Hematopoietic multipotent progenitor cell treated with erythropoietin and hydrocortisone succinate and interleukin-3 and kit ligand, for 6 days (in vitro differentiated cells): ENCODE data around the gene FBXO21.
"Not testable (repeated sequence)": the region's sequence is repeated elsewhere in the genome, so short reads cannot be mapped to it uniquely, and the experiment has no call there.

ENCODE experiments used
- DNase-seq: peaks from one replicate; pipeline ENCODE4 v3.0.0-alpha.2; 2015

FBXO21 gene

DNA sequence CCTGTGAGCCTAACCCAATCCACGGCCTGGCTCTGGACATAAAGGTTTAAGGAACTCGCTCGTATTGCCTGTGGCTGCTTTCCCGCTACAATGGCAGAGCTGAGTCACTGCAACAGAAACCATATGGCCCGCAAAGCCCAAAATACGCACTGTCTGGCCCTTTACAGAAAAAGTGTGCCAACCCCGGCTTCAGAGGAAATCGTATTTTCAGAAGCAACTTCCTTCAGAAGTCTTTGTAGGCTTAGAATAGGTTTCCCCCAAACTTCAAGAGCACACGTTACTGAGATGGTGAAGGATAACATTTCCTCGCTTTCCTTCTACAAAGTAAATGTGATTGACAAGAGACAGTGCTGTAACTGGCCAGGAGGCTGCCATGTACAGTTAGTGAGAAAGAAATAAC lies 56.2 kb downstream of the FBXO21 start:
- DNase-seq, result peak; percentile 66

- no peak for DNase-seq
Observed at GRCh38 chr12:117130801-117131200, 59.5 kb downstream of the FBXO21 start.

GRCh38 chr12:117129391-117129790 lies 60.9 kb downstream of the FBXO21 start:
- no peak for DNase-seq

DNA sequence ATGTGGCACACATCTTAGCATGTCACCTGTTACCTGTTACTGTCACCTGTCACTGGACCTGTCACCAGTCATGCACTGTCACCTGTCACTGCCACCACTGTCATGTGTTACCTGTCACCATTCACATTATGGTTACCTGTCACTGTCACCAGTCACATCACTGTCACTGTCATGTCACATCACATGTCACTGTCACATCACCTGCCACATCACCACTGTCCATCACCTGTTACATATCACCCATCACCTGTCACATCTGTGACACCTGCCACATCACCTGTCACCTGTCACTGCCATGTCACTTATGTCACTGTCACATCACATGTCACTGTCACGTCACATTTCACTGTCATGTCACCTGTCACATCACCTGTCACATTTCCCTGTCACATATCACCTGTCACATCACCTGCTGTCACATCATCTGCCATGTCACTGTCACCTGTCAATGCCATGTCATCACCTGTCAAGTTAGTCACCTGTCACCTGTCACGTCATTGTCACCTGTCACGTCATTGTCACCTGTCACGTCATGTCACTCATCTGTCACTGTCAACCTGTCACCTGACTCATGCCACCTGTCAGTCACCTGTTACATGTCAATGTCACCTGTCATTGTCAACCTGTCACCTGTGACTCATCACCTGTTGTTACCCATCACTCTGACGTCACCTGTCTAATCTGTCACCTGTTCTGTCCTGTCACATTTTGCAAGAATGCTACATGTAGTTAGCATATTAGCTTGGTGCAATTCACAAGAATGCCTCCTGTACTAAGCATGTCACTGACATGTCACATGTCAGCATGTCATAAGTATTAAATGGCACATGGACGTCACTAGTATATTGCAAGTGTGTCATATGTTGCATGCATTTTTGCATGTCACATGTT lies 62.1 kb downstream of the FBXO21 start:
- no peak for DNase-seq

DNA sequence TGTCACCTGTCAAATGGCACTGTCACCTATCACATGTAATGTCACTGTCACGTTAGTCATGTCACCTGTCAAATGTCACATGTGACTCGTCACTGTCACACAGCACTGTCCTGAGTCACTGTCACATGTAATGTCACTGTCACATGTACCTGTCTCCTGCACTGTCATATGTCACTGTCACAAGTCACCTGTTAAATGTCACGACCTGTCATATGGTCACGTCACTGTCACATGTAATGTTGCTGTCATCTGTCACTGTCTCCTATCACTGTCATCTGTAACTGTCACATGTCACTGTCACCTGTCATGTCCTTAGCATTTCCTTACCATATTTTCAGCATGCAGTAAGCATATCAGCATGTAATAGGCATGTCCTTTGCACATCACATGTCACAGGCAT lies 63.9 kb downstream of the FBXO21 start:
- no peak for DNase-seq

GRCh38 chr12:117125767-117126166 lies 64.5 kb downstream of the FBXO21 start:
- DNase-seq, result no peak

DNA sequence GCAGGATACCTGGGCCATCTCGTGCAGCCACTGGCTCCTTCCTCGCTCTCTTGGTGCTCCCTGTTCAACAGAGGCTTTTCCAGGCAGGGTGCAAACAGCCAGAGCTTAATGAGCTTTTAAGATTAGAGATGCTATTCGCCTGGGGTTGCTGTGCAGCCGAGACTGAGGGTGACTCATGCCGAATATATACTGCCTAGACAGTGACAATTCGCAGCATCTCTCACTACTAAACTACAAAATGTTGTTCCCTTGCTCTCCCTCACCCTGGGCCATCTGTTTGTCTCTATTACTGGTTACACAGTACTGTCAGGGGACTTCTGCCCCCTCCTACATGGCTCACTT lies 65.0 kb downstream of the FBXO21 start:
- no peak for DNase-seq

GRCh38 chr12:117124421-117125271 lies 65.6 kb downstream of the FBXO21 start:
- DNase-seq, result no peak

- DNase-seq, result no peak
Observed at GRCh38 chr12:117121441-117121840, 68.8 kb downstream of the FBXO21 start.

- DNase-seq, result no peak
Observed at GRCh38 chr12:117120787-117121186, 69.5 kb downstream of the FBXO21 start.

GRCh38 chr12:117119592-117120198 lies 70.6 kb downstream of the FBXO21 start:
- DNase-seq, result peak; percentile 74

GRCh38 chr12:117118838-117119591 lies 71.3 kb downstream of the FBXO21 start:
- DNase-seq, result no peak

GRCh38 chr12:117114784-117115183 lies 75.5 kb downstream of the FBXO21 start:
- DNase-seq, result no peak

DNA sequence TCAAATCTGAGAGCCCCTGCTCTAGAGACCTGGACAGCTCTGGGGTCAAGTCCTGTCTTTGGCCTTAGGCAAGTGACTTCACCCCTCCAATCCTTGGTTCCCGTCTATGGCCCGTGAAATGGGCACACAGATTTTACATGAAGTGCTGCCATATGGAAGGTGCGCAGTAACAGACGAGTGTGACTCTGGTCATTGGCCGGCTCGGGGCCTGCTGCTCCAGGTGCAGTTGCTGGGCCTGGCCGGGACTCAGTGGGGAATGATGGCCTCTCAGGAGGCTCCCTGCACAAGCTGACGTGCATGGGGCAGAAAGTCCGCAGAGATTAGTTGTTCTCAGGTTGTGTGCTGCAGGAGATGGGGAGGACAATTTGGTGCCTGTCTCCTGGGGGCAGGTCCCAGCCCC lies 77.0 kb downstream of the FBXO21 start:
- DNase-seq, result no peak

- no peak for DNase-seq
Observed at GRCh38 chr12:117111821-117112595, 78.3 kb downstream of the FBXO21 start.

DNA sequence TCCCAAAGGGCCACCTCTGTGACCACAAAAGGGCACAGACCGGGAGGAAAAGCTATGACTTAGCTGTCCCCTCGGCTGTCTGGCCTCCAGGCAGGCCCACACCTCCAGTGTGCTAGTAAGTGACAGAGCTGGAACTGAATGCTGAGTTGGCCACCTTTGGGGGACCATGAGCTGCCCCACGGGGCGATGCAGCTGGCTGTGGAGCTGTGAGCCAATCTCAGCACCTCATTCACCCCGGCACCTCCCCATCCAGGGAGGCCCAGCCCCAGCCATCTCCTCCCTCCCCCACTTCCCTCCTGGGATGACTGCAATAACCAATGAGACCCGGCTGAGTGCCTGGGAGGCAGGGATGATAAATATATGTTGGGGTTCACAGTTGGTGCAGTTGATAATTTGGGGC lies 78.9 kb downstream of the FBXO21 start:
- DNase-seq, result no peak

DNA sequence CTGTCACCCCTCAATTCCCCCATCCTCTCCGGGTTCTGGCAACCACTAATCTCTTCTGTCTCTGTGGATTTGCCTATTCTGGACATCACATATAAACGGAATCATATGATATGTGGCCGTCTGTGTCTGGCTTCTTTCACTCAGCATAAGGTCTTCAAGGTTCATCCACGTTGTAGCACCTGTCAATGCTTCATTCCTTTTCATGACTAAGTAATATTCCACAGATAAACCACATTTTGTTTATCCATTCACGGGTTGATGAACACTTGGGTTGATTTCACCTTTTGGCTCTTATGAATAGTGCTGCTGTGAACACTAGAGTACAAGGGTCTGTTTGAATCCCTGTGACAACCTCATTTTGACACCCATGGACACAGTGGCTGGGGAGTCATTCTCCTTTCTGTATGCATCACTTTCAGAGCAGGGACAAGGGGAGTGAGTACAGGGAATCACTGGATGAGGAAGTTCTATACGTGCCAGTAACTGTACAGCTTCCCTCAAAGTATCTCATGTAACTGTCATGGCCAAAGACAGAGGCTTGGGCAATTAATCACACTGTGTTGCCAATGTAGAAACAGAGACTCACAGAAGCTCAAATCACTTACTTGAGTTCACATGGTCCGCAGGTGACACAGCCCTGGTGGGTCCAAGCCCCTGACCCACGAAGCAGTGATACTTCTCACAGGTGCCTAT lies 80.2 kb downstream of the FBXO21 start:
- no peak for DNase-seq

- DNase-seq, result no peak
Observed at GRCh38 chr12:117105902-117106301, 84.4 kb downstream of the FBXO21 start.

DNA sequence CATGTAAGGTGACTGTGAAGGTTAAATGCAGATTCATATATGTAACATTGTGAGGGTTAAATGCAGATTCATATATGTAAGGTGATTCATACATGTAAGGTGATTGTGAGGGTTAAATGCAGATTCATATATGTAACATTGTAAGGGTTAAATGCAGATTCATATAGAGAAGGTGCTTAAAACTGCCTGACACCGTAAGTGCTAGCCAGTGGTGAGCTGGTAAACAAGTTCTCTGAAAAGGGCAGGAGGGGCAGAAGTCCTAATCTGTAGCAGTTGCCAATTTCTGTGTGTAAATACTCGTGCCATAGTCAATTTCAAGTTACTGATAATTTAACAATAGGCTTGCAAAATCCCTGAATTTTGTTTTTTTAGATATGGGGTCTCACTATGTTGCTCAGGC lies 86.3 kb downstream of the FBXO21 start:
- DNase-seq, result not testable (repeated sequence)

DNA sequence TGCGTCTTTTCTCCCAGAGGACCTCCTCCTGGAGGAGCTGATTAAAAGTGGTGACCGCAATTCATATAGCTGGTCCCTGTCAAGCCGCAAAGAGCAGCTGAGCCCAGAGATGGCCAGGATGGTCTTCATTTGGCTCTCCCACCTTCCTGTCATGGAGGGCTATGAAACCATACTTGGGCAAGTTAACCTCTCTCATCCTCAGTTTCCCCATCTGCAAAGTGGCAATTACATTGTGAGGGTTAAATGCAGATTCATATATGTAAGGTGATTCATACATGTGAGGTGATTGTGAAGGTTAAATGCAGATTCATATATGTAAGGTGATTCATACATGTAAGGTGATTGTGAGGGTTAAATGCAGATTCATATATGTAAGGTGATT lies 87.5 kb downstream of the FBXO21 start:
- DNase-seq, result no peak
